BLaER1 treated with 17β-estradiol and CSF1 and Interleukin-3, amounts not matched to agents 10 nM and 100 nM (cell line): ENCODE measurements around the gene ESPN.
"Not testable (repeated sequence)": the region's sequence is repeated elsewhere in the genome, so short reads cannot be mapped to it uniquely, and the experiment has no call there.

ENCODE experiments used
- H3K27ac ChIP-seq, 11 experiments: shearing (Covaris generic); formaldehyde crosslinking; 2 replicates each; pipeline ENCODE4 v1.8.1; 2022
- H3K27me3 ChIP-seq, 11 experiments: shearing (Covaris generic); formaldehyde crosslinking; 2 replicates each; pipeline ENCODE4 v1.8.1; 2022
- H3K36me3 ChIP-seq, 11 experiments: shearing (Covaris generic); formaldehyde crosslinking; 2 replicates each; pipeline ENCODE4 v1.8.1; 2022
- H3K4me1 ChIP-seq, 10 experiments: shearing (Covaris generic); formaldehyde crosslinking; 2 replicates each; pipeline ENCODE4 v1.8.1; 2022
- H3K4me2 ChIP-seq, 11 experiments: shearing (Covaris generic); formaldehyde crosslinking; 2 replicates each; pipeline ENCODE4 v1.8.1; 2022
- H3K4me3 ChIP-seq, 10 experiments: shearing (Covaris generic); formaldehyde crosslinking; 2 replicates each; pipeline ENCODE4 v1.8.1; 2022
- H3K9ac ChIP-seq, 11 experiments: shearing (Covaris generic); formaldehyde crosslinking; 2 replicates each; pipeline ENCODE4 v1.8.1; 2022
- H3K9me3 ChIP-seq, 11 experiments: shearing (Covaris generic); formaldehyde crosslinking; replicated peaks in 1 of 11; 2 replicates each; pipeline ENCODE4 v1.8.1; 2022
- H4K20me1 ChIP-seq, 11 experiments: shearing (Covaris generic); formaldehyde crosslinking; 2 replicates each; pipeline ENCODE4 v1.8.1; 2022
- Cebpa-rat ChIP-seq, 11 experiments: shearing (Covaris generic); IDR thresholded peaks; 2 replicates each; pipeline ENCODE4 v1.8.1; 2022

ESPN gene

GRCh38 chr1:6489799-6490180, 65.2 kb downstream of the ESPN start:
- Histone ChIP-seq H4K20me1 (peaks cover 0 to 70% (median 15%) of the 10 kb centered on the region in 11 experiments; a peak in 14 of 22 replicates), H3K27ac (peak overlapping the region in 2 of 11 experiments; percentile 61 to 64; a peak in 2 of 22 replicates), H3K36me3 (no peaks in the 10 kb centered on the region), H3K9ac (peak overlapping the region in 10 of 11 experiments; percentile 32 to 78 (median 62); a peak in 13 of 22 replicates), H3K4me3 (peak overlapping the region; percentile 49 to 72 (median 62)), H3K9me3 (no peaks in the 10 kb centered on the region), H3K4me1 (peaks cover 32 to 63% (median 58%) of the 10 kb centered on the region in 10 experiments), H3K27me3 (peaks cover 23 to 73% (median 36%) of the 10 kb centered on the region in 11 experiments), H3K4me2 (peak overlapping the region; percentile 93 to 100 (median 98))
- no peak for TF ChIP-seq Cebpa-rat (IDR thresholded peaks at IDR 0.05)

DNA sequence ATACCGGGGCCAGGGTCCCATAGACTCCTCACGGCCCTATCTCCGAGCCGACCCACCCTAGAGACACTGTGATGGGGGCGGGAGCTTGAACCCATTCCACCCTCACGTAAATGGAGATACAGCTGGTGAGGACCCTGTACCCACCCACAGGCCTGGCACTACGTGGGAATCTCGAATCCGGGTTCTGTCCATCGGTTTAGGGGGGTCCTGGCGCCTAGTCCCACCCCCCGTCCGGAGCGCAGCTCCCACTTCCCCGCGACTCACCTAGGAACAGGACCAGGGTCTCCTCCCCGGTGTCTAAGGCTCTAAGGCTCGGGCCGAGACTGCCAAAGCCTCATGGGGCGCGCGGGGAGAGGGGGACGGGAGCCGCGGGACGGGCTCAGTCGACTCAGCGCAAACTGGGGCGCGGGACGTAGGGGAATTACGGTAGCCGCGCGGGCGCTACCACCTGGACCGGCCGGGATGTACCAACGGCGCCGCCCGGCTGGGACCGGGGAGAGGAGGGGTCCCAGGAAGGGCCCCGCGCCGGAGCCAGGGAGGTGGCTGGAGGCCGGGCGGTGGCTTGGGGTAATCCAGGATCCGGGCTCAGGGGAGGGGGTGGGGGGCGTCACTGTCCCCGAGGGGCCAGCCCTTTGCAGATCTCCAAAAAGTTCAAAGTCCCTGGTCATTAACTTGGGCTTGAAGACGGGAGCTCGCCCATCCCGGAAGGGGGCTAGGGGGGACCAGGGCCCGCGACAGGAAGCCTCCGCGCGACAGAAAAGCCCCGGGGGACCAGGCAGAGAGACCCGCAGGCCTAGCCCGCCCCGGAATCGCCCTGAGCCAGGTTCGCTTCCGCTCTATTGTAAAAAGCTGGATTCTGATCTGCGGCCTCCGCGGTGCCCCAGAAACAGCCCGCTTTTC, 65.9 kb downstream of the ESPN start:
- peak overlapping the region in 7 of 11 experiments; percentile 29 to 69 (median 61); a peak in 11 of 22 replicates for H3K27ac ChIP-seq
- peaks cover 17 to 70% (median 30%) of the 10 kb centered on the region in 11 experiments for H3K27me3 ChIP-seq
- no peaks in the 10 kb centered on the region for H3K9me3 ChIP-seq
- peaks cover 0 to 66% (median 12%) of the 10 kb centered on the region in 11 experiments; a peak in 13 of 22 replicates for H4K20me1 ChIP-seq
- H3K4me1 ChIP-seq: peaks cover 28 to 60% (median 56%) of the 10 kb centered on the region in 10 experiments
- peak overlapping the region in 10 of 11 experiments; percentile 32 to 78 (median 62); a peak in 19 of 22 replicates for H3K9ac ChIP-seq
- H3K4me3 ChIP-seq: peak overlapping the region; percentile 49 to 72 (median 62)
- no peaks in the 10 kb centered on the region for H3K36me3 ChIP-seq
- H3K4me2 ChIP-seq: peak overlapping the region; percentile 93 to 100 (median 98)
- no peak for TF ChIP-seq Cebpa-rat (IDR thresholded peaks at IDR 0.05)

- Histone ChIP-seq H3K4me3 (peak overlapping the region; percentile 49 to 72 (median 62); a peak in 19 of 20 replicates), H3K27ac (peak overlapping the region in 5 of 11 experiments; percentile 34 to 69 (median 64); a peak in 10 of 22 replicates), H3K9me3 (no peaks in the 10 kb centered on the region), H3K4me1 (peaks cover 26 to 62% (median 57%) of the 10 kb centered on the region in 10 experiments), H3K36me3 (no peaks in the 10 kb centered on the region), H3K9ac (peak overlapping the region in 8 of 11 experiments; percentile 44 to 78 (median 68); a peak in 16 of 22 replicates), H3K27me3 (peaks cover 11 to 70% (median 23%) of the 10 kb centered on the region in 11 experiments), H4K20me1 (peaks cover 0 to 66% (median 10%) of the 10 kb centered on the region in 11 experiments; a peak in 13 of 22 replicates), H3K4me2 (peak overlapping the region; percentile 93 to 100 (median 98))
- TF ChIP-seq Cebpa-rat (IDR thresholded peaks at IDR 0.05): no peak
Observed at GRCh38 chr1:6491081-6491449, 66.5 kb downstream of the ESPN start.

DNA sequence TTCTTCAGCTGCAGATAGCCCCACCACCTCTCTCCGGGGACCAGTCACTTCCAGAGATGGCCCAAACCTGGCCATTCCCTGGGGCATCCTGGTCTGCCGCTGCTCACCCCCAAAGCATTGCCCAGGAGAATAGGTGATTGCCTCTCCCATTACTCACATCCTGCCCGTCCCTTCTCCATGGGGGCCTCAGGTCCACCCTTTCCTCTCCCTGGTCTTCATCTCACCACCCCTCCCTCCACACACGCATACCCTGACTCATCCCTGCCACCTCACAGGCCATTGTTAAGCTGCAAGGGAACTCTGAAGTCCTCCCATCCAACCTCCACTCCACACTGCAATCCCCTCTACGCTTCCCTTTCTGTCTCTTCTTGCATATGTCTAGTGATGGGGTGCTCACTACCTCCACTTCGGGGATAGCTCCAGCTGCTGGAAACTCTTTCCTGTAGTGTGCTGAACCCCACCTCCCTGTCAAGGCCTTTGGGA, 66.9 kb downstream of the ESPN start, which contains the start of gene PLEKHG5:
Gene PLEKHG5, minus strand, starts transcription at position 188 of the 483 bp plus-strand sequence. CDS start 14,096 bp downstream, outside the sequence.
- Histone ChIP-seq H3K4me2 (peak within 1 kb of the TSS; percentile 93 to 100 (median 98)), H3K27me3 (peaks cover 6 to 70% (median 23%) of the 10 kb centered on the region in 11 experiments), H3K27ac (peak within 1 kb of the TSS in 7 of 11 experiments; percentile 29 to 69 (median 61); a peak in 11 of 22 replicates), H3K4me1 (peaks cover 28 to 64% (median 59%) of the 10 kb centered on the region in 10 experiments), H3K9me3 (no peaks in the 10 kb centered on the region), H3K4me3 (peak within 1 kb of the TSS; percentile 49 to 72 (median 62)), H3K9ac (peak within 1 kb of the TSS in 10 of 11 experiments; percentile 32 to 78 (median 62); a peak in 19 of 22 replicates), H4K20me1 (peaks cover 0 to 67% (median 11%) of the 10 kb centered on the region in 11 experiments; a peak in 12 of 22 replicates), H3K36me3 (no peaks in the 10 kb centered on the region)
- TF ChIP-seq Cebpa-rat (IDR thresholded peaks at IDR 0.05): no peak

GRCh38 chr1:6491966-6492365, 67.4 kb downstream of the ESPN start:
- Histone ChIP-seq H4K20me1 (peaks cover 0 to 67% (median 11%) of the 10 kb centered on the region in 11 experiments; a peak in 12 of 22 replicates), H3K27me3 (peaks cover 5 to 70% (median 23%) of the 10 kb centered on the region in 11 experiments; a peak in 21 of 22 replicates), H3K9me3 (no peaks in the 10 kb centered on the region), H3K9ac (peak overlapping the region in 3 of 11 experiments; percentile 69 to 78 (median 75); a peak in 5 of 22 replicates), H3K4me1 (peaks cover 32 to 68% (median 63%) of the 10 kb centered on the region in 10 experiments), H3K27ac (peak overlapping the region in 4 of 11 experiments; percentile 18 to 68 (median 43); a peak in 6 of 22 replicates), H3K36me3 (no peaks in the 10 kb centered on the region), H3K4me3 (peak overlapping the region in 1 of 10 experiments; percentile 64; a peak in 2 of 20 replicates), H3K4me2 (peak overlapping the region; percentile 23 to 100 (median 98); a peak in 21 of 22 replicates)
- TF ChIP-seq Cebpa-rat (IDR thresholded peaks at IDR 0.05): no peak

DNA sequence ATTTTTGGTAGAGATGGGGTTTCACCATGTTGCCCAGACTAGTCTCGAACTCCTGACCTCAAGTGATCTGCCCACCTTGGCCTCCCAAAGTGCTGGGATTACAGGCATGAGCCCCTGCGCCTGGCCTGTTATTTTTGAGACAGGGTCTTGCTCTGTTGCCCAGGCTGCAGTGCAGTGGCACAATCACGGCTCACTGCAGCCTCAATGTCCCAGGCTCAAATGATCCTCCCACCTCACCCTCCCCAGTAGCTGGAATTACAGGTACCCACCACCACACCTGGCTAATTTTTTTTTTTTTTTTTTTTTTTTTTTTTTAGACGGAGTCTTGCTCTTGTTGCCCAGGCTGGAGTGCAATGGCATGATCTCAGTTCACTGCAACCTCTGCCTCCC, 69.3 kb downstream of the ESPN start:
- not testable (repeated sequence) for H3K4me2 ChIP-seq, H3K36me3 ChIP-seq, H3K27ac ChIP-seq, H3K9ac ChIP-seq, H3K9me3 ChIP-seq, H3K4me3 ChIP-seq
- H4K20me1 ChIP-seq: peaks cover 0 to 66% (median 12%) of the 10 kb centered on the region in 11 experiments; a peak in 13 of 22 replicates
- H3K27me3 ChIP-seq: peaks cover 0 to 70% (median 10%) of the 10 kb centered on the region in 11 experiments; a peak in 18 of 22 replicates
- peaks cover 42 to 82% (median 74%) of the 10 kb centered on the region in 10 experiments for H3K4me1 ChIP-seq

- H3K36me3 ChIP-seq: no peaks in the 10 kb centered on the region
- peaks cover 0 to 72% (median 10%) of the 10 kb centered on the region in 11 experiments; a peak in 17 of 22 replicates for H3K27me3 ChIP-seq
- peaks cover 0 to 66% (median 10%) of the 10 kb centered on the region in 11 experiments; a peak in 13 of 22 replicates for H4K20me1 ChIP-seq
- TF ChIP-seq Cebpa-rat (IDR thresholded peaks at IDR 0.05): no peak
- no peak overlapping the region for H3K27ac ChIP-seq
- H3K4me3 ChIP-seq: no peak overlapping the region
- no peak overlapping the region for H3K9ac ChIP-seq
- H3K9me3 ChIP-seq: no peaks in the 10 kb centered on the region
- no peak overlapping the region for H3K4me2 ChIP-seq
- peaks cover 50 to 82% (median 74%) of the 10 kb centered on the region in 10 experiments for H3K4me1 ChIP-seq
Observed at GRCh38 chr1:6494627-6495026, 70.1 kb downstream of the ESPN start.

DNA sequence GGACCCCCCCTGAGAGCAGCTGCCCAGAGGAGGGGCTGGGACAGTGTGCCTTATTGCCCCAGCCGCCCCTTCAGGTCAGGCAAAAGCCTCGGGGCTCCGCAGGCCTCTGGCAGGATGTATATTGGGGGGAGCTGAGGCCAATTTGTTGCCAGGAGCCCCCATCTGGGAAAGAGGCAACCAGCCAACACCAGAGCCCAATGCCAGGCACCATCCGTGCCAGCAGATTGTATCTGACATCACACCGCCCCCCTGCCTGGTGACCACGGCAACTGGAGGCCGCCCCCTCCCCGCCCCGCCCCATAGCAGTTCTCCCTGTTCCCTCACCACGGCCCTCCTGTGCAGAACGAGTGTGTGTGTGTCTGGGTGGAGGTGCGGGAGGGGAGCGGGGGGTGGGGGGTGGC, 70.5 kb downstream of the ESPN start:
- H3K4me1 ChIP-seq: peaks cover 52 to 82% (median 75%) of the 10 kb centered on the region in 10 experiments
- H3K9ac ChIP-seq: no peak overlapping the region
- H3K4me2 ChIP-seq: peak overlapping the region in 2 of 11 experiments; percentile 95 to 96; a peak in 2 of 22 replicates
- H3K9me3 ChIP-seq: no peaks in the 10 kb centered on the region
- TF ChIP-seq Cebpa-rat (IDR thresholded peaks at IDR 0.05): no peak
- H3K27ac ChIP-seq: no peak overlapping the region
- no peaks in the 10 kb centered on the region for H3K36me3 ChIP-seq
- H4K20me1 ChIP-seq: peaks cover 0 to 62% (median 10%) of the 10 kb centered on the region in 11 experiments; a peak in 10 of 22 replicates
- peaks cover 0 to 71% (median 10%) of the 10 kb centered on the region in 11 experiments; a peak in 17 of 22 replicates for H3K27me3 ChIP-seq
- H3K4me3 ChIP-seq: no peak overlapping the region
